Neural cell (in vitro differentiated cells): ENCODE data around the gene IRAK4. TPM values are rescaled to one million over a fixed set of nuclear protein-coding genes. Genes with fewer than 3 reads are reported as not detected.

ENCODE experiments used
- H2AFZ ChIP-seq: fragments of 200-600, 300-800 bp; sonication (generic), shearing (Covaris generic); 2 replicates; pipeline ENCODE4 v1.6.0; 2014; ENCODE audit warnings: low read depth, mild to moderate bottlenecking, antibody characterized with exemption, low read length, moderate library complexity
- H3F3A ChIP-seq: fragments of 200-600 bp; shearing (Covaris generic); 2 replicates; pipeline ENCODE4 v1.6.1; 2016; ENCODE audit warnings: mild to moderate bottlenecking, moderate library complexity, mixed read lengths, antibody characterized with exemption, low read length; ENCODE audit not compliant: insufficient read depth, poor library complexity, severe bottlenecking
- H3K27ac ChIP-seq: fragments of 200-600, 300-800 bp; sonication (generic), shearing (Covaris generic); 2 replicates; pipeline ENCODE4 v1.5.1; 2014; ENCODE audit warnings: mild to moderate bottlenecking, low read length, moderate library complexity
- H3K27me3 ChIP-seq: fragments of 300-800, 200-600 bp; sonication (generic), shearing (Covaris generic); 2 replicates; pipeline ENCODE4 v1.6.0; 2014; ENCODE audit warnings: mild to moderate bottlenecking, low read depth, low read length, moderate library complexity; ENCODE audit not compliant: insufficient read depth
- H3K36me3 ChIP-seq: fragments of 300-800, 200-600 bp; sonication (generic), shearing (Covaris generic); 2 replicates; pipeline ENCODE4 v1.5.1; 2014; ENCODE audit warnings: mild to moderate bottlenecking, antibody characterized with exemption, low read length, moderate library complexity; ENCODE audit not compliant: insufficient read depth
- H3K4me2 ChIP-seq: fragments of 300-800, 200-600 bp; sonication (generic), shearing (Covaris generic); 2 replicates; pipeline ENCODE4 v1.6.0; 2014; ENCODE audit warnings: mild to moderate bottlenecking, low read length
- H3K4me3 ChIP-seq: fragments of 300-800, 200-600 bp; sonication (generic), shearing (Covaris generic); 2 replicates; pipeline ENCODE4 v1.5.1; 2014; ENCODE audit warnings: mild to moderate bottlenecking, low read length, moderate library complexity
- H3K79me2 ChIP-seq: fragments of 200-600 bp; shearing (Covaris generic); replicated peaks from 2 replicates; pipeline ENCODE4 v1.6.0; 2014; ENCODE audit warnings: mild to moderate bottlenecking, low read length, moderate library complexity; ENCODE audit not compliant: insufficient read depth
- H3K9ac ChIP-seq: fragments of 300-800, 200-600 bp; sonication (generic), shearing (Covaris generic); 2 replicates; pipeline ENCODE4 v1.6.1; 2016; ENCODE audit warnings: mild to moderate bottlenecking, low read length, mixed read lengths
- H3K9me2 ChIP-seq: fragments of 200-600 bp; shearing (Covaris generic); 2 replicates; pipeline ENCODE4 v1.6.1; 2016; ENCODE audit warnings: mild to moderate bottlenecking, low read length, mixed read lengths; ENCODE audit not compliant: insufficient read depth
- H3K9me3 ChIP-seq: fragments of 200-600, 300-800 bp; sonication (generic), shearing (Covaris generic); 2 replicates; pipeline ENCODE4 v1.6.1; 2016; ENCODE audit warnings: mild to moderate bottlenecking, mixed run types, low read length, moderate library complexity, mixed read lengths
- H4K20me1 ChIP-seq: fragments of 200-600 bp; shearing (Covaris generic); 2 replicates; pipeline ENCODE4 v1.6.1; 2016; ENCODE audit warnings: mild to moderate bottlenecking, mixed run types; ENCODE audit not compliant: insufficient read depth
- EP300 ChIP-seq: fragments of 450-650 bp; conservative IDR thresholded peaks from 2 replicates; pipeline ENCODE4 v1.6.1; 2014; ENCODE audit warnings: antibody characterized with exemption, mild to moderate bottlenecking, moderate library complexity; ENCODE audit not compliant: poor library complexity, severe bottlenecking
- EZH2 ChIP-seq: fragments of 200-600, 300-800 bp; shearing (Covaris generic), sonication (generic); IDR thresholded peaks from 2 replicates; pipeline ENCODE4 v1.6.1; 2014; ENCODE audit warnings: antibody characterized with exemption, low read length, borderline replicate concordance, mild to moderate bottlenecking; ENCODE audit not compliant: insufficient read depth, poor library complexity, severe bottlenecking
- MXI1 ChIP-seq: fragments of 450-650 bp; conservative IDR thresholded peaks from 2 replicates; pipeline ENCODE4 v1.6.1; 2014; ENCODE audit warnings: antibody characterized with exemption, mild to moderate bottlenecking; ENCODE audit not compliant: poor library complexity, severe bottlenecking
- POLR2AphosphoS5 ChIP-seq: IDR thresholded peaks from 2 replicates; pipeline ENCODE4 v1.6.1; 2012
- RAD21 ChIP-seq: fragments of 450-650 bp; conservative IDR thresholded peaks from 2 replicates; pipeline ENCODE4 v1.6.1; 2014; ENCODE audit warnings: antibody characterized with exemption, mild to moderate bottlenecking, moderate library complexity
- SMC3 ChIP-seq: fragments of 450-650 bp; conservative IDR thresholded peaks from 2 replicates; pipeline ENCODE4 v1.6.1; 2014; ENCODE audit warnings: antibody characterized with exemption, mild to moderate bottlenecking, moderate library complexity; ENCODE audit not compliant: poor library complexity
- TAF1 ChIP-seq: IDR thresholded peaks from 2 replicates; pipeline ENCODE4 v1.6.1; 2012; ENCODE audit warnings: low read depth
- polyA plus RNA-seq: library from polyadenylated mRNA; depleted of rRNA; stranded (reverse); fragments of >200 nt; gene quantifications from 2 replicates; pipeline ENCODE4 v1.2.3, GENCODE V29; 2014
- TF ChIP-seq, protein P1 (sequence below): IDR thresholded peaks from 2 replicates; pipeline ENCODE4 v1.6.1; 2012; ENCODE audit warnings: borderline replicate concordance
- TF ChIP-seq, protein P2 (sequence below): fragments of 450-650 bp; IDR thresholded peaks from 2 replicates; pipeline ENCODE4 v1.5.1; 2014; ENCODE audit warnings: antibody characterized with exemption, mild to moderate bottlenecking, moderate library complexity; ENCODE audit not compliant: poor library complexity, severe bottlenecking

The IRAK4 gene
- polyA plus RNA-seq, 1 donor from 2014 or later: 7.0 TPM

DNA sequence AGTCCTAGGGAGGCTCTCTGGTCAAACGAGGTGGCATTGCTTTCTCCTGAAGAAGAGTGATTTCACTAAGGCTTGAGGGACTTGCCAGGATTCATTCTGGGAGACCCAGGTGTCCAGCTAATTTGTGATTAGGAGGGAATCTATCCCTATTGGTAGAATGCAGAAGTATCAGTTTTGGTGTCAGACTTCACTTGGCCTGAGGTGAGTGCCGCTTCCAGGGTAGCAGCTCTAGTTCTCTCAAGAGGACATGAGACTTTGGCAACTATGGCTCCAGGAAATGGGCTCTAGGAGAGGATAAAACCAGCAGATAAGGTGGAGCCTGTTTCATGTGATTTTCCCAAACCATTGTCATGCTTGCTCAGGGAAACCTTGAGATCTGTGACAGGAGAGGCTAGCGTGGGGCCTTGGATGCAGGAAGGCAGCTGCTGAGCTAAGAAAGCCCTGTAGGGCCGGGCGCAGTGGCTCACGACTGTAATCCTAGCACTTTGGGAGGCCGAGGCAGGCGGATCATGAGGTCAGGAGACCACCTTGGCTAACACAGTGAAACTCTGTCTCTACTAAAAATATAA is 65.5 kb downstream of the IRAK4 start:
- TF ChIP-seq SMC3 (no peak), RAD21 (no peak), TAF1 (no peak), MXI1 (no peak), POLR2AphosphoS5 (no peak), EP300 (no peak), EZH2 (no peak)
- TF ChIP-seq, protein P1, sequence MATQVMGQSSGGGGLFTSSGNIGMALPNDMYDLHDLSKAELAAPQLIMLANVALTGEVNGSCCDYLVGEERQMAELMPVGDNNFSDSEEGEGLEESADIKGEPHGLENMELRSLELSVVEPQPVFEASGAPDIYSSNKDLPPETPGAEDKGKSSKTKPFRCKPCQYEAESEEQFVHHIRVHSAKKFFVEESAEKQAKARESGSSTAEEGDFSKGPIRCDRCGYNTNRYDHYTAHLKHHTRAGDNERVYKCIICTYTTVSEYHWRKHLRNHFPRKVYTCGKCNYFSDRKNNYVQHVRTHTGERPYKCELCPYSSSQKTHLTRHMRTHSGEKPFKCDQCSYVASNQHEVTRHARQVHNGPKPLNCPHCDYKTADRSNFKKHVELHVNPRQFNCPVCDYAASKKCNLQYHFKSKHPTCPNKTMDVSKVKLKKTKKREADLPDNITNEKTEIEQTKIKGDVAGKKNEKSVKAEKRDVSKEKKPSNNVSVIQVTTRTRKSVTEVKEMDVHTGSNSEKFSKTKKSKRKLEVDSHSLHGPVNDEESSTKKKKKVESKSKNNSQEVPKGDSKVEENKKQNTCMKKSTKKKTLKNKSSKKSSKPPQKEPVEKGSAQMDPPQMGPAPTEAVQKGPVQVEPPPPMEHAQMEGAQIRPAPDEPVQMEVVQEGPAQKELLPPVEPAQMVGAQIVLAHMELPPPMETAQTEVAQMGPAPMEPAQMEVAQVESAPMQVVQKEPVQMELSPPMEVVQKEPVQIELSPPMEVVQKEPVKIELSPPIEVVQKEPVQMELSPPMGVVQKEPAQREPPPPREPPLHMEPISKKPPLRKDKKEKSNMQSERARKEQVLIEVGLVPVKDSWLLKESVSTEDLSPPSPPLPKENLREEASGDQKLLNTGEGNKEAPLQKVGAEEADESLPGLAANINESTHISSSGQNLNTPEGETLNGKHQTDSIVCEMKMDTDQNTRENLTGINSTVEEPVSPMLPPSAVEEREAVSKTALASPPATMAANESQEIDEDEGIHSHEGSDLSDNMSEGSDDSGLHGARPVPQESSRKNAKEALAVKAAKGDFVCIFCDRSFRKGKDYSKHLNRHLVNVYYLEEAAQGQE: no peak
- TF ChIP-seq, protein P2, sequence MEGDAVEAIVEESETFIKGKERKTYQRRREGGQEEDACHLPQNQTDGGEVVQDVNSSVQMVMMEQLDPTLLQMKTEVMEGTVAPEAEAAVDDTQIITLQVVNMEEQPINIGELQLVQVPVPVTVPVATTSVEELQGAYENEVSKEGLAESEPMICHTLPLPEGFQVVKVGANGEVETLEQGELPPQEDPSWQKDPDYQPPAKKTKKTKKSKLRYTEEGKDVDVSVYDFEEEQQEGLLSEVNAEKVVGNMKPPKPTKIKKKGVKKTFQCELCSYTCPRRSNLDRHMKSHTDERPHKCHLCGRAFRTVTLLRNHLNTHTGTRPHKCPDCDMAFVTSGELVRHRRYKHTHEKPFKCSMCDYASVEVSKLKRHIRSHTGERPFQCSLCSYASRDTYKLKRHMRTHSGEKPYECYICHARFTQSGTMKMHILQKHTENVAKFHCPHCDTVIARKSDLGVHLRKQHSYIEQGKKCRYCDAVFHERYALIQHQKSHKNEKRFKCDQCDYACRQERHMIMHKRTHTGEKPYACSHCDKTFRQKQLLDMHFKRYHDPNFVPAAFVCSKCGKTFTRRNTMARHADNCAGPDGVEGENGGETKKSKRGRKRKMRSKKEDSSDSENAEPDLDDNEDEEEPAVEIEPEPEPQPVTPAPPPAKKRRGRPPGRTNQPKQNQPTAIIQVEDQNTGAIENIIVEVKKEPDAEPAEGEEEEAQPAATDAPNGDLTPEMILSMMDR: no peak
- no peak overlapping the region for H3K9ac ChIP-seq
- H3K27me3 ChIP-seq: no peaks in the 10 kb centered on the region
- no peak overlapping the region for H3K27ac ChIP-seq
- no peak overlapping the region for H3K4me2 ChIP-seq
- H3K9me2 ChIP-seq: no peaks in the 10 kb centered on the region
- no peak overlapping the region for H2AFZ ChIP-seq
- no peaks in the 10 kb centered on the region for H3F3A ChIP-seq
- no peaks in the 10 kb centered on the region for H4K20me1 ChIP-seq
- H3K9me3 ChIP-seq: no peaks in the 10 kb centered on the region
- H3K79me2 ChIP-seq: no peaks in the 10 kb centered on the region
- no peak overlapping the region for H3K4me3 ChIP-seq
- no peaks in the 10 kb centered on the region for H3K36me3 ChIP-seq

DNA sequence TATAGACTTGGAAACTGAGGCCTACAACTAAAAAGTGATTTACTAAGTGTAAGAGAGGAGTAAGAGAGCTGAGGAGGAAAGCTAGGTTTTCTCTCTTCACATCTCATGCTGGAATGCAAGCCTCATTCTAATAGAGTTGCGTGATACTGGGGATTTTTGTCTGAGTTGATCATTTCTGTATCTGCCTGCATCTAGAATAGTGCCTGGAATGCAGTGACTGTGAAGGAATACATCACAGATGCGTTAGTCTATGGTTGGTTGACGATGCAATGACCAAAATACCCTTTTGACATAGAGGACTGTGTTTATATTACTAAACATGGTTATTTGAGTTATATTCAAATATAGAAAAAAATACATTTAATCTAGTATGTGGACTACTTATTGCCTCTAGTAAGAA is 67.9 kb downstream of the IRAK4 start:
- Histone ChIP-seq H3K9me2 (no peaks in the 10 kb centered on the region), H3K4me2 (no peak overlapping the region), H3K36me3 (no peaks in the 10 kb centered on the region), H2AFZ (no peak overlapping the region), H3K9me3 (no peaks in the 10 kb centered on the region), H3K79me2 (no peaks in the 10 kb centered on the region), H3K27me3 (no peaks in the 10 kb centered on the region), H3K27ac (no peak overlapping the region), H3F3A (no peaks in the 10 kb centered on the region), H3K9ac (no peak overlapping the region), H3K4me3 (no peak overlapping the region), H4K20me1 (no peaks in the 10 kb centered on the region)
- TF ChIP-seq SMC3: no peak
- TF ChIP-seq, protein P1: no peak
